Endothelial cell of umbilical vein (primary cell): ENCODE measurements around the gene SDCBP2.

Experiments used
- CTCF ChIP-seq, 2 donors: IDR thresholded peaks; 1 replicate in 1 of 2; 2 replicates in 1 of 2; pipeline ENCODE4 v1.5.1; 2011; ENCODE audit warnings: low read length in 2 of 2, mild to moderate bottlenecking in 2 of 2, moderate library complexity in 2 of 2, control low read depth in 1 of 2, inconsistent platforms in 1 of 2, low read depth in 1 of 2; ENCODE audit not compliant: insufficient read depth in 1 of 2; ENCODE audit errors: extremely low read depth in 1 of 2
- EZH2 ChIP-seq: IDR thresholded peaks from 2 replicates; pipeline ENCODE4 v1.6.1; 2012; ENCODE audit warnings: borderline replicate concordance, low read depth, mild to moderate bottlenecking, moderate library complexity, low read length, inconsistent platforms; ENCODE audit not compliant: severe bottlenecking
- JUN ChIP-seq: IDR thresholded peaks from 2 replicates; pipeline ENCODE4 v1.6.1; 2011; ENCODE audit warnings: borderline replicate concordance, low read depth; ENCODE audit not compliant: insufficient read length, insufficient read depth
- POLR2A ChIP-seq: IDR thresholded peaks from 2 replicates; pipeline ENCODE4 v1.6.1; 2012; ENCODE audit warnings: low read depth, mild to moderate bottlenecking, control low read depth, low read length
- POLR2AphosphoS5 ChIP-seq: IDR thresholded peaks from 2 replicates; pipeline ENCODE4 v1.6.1; 2012; ENCODE audit warnings: low read depth, mild to moderate bottlenecking, control low read depth, low read length, moderate library complexity; ENCODE audit not compliant: insufficient read depth

GRCh38 chr20:1277529-1278322, 51.2 kb downstream of the SDCBP2 start:
- TF ChIP-seq CTCF (IDR thresholded peaks at IDR 0.05; ENCODE audit: extremely low read depth in 1 of 2, insufficient read depth in 1 of 2, low read depth in 1 of 2, low read length in 2 of 2) (no peak), POLR2A (no peak), EZH2 (no peak), POLR2AphosphoS5 (no peak), JUN (no peak)
